ENCODE data around the gene ATP5IF1.
A peak's percentile ranks its signal among the peaks of the same experiment; 100 is the strongest.

ATP5IF1 gene

DNA sequence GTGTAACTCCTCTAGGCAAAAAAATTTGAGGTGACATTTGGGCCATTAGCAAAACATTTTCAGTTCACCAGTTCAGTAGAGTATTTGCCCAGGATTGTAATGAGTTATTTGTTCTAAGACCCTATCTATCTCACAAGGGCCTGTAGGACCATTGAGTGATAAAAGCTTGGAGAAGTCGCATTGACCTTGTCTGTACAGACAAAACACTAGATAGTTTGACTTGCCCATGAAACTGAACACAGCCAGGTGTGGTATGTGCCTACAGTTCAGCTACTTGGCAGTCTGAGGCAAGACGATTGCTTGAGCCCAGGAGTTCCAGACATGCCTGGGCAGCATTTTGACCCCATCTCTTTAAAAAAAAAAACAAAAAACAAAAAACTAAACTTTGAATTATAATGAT is 3.1 kb downstream of the ATP5IF1 start:
- no peak for DNase-seq

DNA sequence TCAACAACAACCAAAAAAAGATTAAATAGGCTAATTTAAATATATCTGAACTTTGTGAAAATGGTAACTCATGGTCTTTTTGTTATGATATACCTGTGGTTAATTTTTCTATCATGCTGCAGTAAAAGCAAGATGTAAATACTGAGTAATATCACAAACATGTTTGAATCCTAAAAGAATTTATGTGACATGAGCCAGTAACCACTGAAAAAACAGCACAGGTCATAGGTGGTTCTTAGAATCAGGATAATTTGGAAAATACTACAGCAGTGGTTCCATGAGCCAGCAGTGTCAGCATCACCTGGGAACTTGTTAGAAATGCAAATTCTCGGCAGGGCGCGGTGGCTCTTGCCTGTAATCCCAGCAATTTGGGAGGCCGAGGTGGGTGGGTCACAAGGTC is 4.1 kb downstream of the ATP5IF1 start:
- no peak for DNase-seq

DNA sequence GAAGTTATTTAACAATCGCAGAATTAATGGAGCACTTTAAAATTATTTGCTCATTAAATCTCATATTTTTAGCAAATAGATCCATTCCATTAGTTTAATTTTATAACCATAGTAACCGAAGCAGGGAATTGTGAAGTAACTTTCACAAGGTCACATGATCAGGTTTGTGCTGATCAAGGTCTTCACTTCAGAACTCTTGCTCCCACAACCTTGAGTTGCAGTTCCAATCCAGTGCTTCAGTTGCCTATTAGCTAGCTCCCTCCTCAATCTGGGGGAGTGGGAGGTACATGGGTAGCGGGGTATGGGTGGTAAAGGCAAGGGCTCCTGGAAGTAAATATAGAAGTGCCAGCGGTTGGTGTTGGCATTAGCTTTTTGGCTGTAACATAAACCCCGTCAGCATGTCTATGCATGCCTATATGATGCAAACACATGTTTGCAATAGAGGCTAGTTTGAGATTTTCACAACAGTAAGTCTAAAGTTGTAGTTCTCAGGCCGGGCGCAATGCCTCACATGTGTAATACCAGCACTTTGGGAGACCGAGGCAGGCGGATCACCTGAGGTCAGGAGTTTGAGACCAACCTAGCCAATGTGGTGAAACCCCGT is 5.8 kb downstream of the ATP5IF1 start:
- no peak for DNase-seq

DNA sequence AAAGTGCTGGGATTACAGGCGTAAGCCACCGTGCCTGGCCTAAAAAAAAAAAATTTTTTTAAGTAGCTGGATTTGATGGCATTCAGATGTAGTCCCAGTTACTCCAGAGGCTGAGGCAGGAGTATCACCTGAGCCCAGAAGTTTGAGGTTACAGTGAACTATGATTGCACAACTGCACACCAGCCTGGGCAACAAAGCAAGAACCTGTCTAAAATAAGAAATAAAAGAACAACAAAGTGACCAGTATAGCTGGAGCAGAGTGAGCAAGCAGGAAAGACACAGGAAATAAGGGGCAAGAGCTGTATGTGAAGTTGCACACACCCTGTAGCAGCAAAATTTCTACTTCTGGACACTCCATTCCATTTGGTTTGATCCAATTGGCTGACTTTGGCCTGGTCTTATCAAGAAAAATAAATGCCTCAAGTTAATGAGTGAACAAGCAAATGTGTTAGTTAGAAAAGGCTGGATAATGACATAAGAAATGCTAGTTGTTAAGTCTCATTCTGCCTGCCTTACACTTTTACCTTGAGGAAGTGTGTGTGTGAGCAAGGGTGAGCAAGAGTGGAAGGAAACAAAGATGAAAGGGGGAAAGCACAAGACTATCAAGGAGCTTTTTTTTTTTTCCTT is 7.9 kb downstream of the ATP5IF1 start:
- DNase-seq, result no peak

DNA sequence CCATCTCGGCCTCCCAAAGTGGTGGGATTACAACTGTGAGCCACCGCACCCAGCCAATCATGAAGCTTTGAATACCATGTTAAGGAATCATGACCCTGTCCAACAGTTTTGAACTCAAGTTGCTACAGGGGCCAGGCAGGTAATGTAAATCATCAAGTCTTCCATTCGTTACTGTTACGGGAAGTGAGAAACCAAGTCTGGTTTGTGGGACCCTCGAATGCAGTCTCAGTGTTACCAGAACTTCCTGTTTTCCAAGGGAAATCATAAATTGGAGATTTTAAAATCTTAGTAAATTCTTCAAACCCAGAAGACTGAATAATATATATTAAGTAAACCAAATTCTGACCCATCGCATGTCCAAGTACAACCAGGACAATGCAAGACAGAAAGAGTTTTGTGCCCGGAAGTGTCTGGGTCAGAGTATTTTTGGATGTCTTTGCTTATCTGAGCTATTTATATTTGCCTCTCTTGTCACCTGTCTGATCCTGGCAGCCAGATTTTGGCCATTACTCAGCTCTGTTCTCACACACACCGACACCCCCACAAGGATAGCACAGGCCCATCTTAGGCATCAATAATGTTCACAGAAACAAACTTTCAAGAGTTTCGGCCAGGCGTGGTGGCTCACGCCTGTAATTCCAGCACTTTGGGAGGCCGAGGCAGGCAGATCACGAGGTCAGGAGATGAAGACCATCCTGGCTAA is 8.8 kb downstream of the ATP5IF1 start:
- no peak for DNase-seq

DNA sequence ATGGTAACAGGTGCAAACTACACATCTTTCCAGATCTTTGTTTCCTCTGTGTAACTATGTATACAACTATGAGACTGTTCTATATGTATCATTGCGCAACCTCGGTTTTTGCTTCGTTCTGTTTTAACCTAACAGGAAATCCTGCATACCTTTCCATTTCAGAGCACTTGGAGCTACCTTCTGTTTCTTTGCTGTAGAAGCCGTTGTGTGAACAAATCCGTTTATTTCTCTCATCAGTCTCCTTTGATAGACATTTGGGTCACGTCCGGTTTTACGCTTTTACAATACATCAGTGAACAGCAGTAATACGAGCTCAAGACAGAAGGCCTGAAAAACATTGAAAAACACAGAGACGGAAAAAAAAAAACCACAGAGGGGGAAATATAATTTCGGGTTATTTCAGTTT is 10.5 kb downstream of the ATP5IF1 start:
- DNase-seq, result no peak

DNA sequence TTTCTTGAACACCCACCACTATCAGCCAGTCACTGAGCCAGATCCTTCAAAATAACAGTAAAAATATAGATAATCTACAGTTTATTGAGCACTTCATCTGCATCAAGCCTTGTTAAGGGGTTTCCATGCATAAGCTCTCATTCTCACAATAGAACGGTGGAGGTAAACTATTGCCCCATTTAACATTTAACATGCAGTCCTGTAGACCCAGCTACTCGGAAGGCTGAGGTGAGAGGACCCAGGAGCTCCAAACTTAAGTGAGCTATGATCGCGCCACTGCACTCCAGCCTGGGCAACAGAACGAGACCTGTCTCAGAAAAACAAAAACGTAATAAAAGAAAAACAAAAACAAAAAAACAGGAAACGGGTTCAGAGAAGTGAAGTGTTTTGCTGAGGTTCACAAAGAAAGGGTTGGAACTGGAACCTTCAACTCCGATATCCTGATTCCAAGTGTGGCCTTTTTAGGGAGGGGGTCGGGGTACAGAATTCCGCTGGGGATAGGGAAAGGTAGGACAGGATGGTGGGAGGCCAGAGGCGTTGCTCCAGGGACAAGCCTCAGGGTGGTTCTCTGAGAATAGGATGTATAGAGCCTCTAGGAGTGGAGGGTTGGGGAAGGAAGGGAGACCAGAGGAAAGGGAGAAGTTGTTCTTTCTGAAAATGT is 11.8 kb downstream of the ATP5IF1 start:
- no peak for DNase-seq

DNA sequence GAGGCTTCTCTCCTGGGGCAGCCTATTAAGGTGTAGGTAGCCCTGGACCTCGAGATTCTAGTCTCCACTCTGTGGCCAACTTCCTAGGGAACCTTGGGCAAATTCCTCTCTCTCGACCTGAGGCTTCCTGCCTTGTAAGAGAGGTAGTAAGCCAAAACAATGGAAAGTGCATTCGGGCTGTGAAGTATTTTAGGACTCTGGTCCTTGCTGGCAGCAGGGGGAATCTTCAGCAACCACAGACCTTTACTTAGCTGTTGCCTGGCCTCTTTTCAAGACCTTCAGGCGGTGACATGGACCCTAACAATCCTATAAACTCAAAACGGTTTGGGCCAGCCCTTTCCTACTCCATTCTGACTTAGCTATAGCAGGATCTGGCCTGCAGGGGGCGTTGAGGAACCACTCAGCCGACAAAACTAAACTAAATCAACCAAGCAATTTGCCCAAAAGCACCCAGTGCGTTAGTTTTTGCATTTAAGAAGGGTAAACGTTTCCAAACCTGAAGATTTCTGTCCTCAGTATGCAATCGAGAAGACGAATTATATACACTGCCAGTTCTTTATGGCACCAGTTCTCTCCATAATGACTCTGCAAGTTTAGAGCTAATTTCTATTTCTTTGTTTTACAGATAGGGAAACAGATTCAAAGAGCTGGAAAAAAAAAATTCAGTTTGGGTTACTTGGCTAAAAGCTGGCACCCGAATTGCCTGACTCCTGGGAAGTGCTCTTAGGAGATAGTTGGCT is 12.5 kb downstream of the ATP5IF1 start:
- DNase-seq, result peak; percentile 82

DNA sequence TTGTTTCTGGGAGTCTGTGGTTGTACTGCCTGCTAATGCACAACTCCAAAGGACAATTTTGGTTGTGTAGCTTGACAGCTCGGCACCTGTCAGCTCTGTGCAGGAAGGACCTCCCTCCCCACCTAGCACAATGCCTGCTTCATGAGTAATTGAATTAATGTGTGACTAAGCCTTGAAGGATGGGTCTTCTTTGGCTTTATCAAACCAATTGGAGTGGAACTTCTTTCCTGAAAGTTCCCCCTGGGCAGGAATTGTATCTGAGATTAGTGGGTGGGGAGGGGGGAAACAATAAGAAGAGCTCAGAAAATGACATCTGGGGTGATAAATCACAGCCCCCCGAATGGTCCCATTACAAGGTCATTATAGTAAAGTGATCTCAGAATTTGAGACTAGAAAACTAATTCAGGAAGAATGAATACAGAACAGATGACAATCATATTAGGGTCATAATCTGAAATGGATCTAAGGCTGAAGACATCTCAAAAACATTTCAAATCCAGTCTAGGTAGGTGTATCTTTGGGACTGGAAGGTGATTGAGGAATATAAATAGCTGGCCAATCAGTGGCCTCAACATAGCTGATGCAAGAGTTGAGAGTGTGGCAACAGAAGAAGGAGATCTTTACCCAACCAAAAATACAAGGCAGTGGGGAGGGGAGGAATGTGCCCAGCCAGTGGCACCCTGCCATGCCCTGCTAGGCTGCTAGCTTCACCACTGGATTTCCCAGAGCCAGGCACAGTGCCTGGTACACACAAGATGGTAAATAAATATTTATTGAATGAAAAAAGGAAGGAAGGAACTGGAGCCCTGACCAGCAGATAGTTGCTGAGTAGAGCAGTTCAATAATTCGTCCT is 13.3 kb downstream of the ATP5IF1 start:
- no peak for DNase-seq

DNA sequence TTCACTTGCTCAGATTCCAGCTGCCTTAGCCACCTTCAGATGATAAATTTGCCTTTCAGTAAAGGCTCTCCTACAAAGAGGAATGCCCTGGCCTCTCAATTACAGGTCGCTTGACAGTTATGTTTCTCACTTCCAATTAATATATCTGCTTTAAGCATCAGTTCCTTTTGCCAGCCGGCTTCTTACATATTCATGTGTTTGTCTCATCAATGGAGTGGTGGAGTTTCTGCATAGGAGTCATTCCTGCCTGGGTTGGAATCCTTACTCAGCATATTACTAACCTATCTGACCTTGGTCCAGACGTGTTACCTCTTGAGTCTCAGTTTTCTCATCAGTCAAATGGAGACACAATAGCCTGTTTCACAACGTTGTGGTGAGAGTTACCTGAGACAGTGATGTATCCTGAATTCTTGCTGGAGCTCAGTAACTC is 14.0 kb downstream of the ATP5IF1 start:
- DNase-seq, result no peak

DNA sequence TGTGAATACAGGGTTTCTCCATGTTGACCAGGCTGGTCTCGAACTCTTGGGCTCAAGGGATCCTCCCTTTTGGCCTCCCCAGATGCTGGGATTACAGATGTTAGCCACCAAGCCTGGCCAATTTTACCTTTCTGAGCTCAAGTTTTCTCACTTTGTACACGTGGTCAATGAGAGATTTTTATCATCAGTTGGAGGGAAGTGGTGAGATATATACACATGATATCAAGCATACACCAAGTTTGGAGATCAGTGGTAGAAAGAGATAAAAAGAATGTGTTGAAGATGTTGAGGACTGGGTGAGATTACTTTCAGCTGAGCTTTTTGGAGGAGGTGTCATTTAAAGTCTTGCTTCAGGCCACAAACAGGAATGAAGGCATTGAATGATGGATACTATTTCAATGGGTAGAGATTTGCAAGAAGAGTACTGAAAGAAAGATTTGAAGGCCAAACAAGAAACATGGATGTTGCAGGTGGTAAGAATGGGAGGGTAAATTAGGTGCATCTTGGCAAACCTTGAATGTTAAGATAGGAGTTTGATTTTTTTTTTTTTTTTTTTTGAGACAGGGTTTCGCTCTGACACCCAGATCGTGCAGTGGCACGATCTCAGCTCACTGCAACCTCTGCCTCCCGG is 20.4 kb downstream of the ATP5IF1 start:
- DNase-seq, result no peak

DNA sequence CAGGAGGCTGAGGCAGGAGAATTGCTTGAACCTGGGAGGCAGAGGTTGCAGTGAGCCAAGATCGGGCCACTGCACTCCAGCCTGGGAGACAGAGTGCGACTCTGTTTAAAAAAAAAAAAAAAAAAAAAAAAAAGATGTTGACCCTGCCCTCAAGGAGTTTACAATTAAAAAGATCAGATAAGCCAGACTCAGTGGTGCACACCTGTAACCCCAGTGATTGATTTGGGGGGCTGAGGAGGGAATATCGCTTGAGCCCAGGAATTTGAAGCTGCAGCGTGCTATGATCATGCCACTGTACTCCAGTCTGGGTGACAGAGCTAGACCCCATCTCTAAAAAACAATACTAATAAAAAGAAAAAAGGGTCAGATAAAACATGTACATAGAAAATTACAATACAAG is 21.8 kb downstream of the ATP5IF1 start:
- no peak for DNase-seq

DNA sequence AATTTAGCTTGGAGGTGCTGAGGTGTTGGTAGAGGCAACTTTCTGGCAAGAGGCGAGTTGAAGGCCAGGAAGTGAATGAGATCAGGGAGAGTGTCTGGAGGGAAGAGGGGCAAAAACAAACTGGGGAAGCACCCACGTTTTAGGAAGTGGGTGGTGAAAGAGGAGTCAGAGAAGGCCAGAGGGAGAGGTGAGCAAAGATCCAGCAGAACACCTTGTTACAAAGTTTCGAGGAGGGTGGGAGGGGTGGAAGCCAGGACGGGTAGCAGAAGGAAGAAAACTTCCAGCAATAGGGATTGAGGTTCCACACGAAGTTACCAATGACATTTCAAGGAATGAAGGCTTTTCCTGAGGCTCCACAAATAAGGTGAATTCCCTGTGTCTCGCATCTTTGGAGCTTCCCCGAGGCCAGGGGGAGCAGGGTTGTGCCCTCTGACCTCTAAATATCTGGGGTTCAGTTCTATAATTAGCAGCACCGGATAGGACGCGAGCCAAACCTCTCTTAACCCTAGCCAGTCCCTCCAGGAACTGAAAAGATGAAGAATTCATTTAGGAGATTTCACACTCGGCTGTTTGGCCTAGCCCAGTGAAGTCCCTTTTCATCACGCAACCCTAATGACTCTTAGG is 22.8 kb downstream of the ATP5IF1 start:
- DNase-seq, result no peak

DNA sequence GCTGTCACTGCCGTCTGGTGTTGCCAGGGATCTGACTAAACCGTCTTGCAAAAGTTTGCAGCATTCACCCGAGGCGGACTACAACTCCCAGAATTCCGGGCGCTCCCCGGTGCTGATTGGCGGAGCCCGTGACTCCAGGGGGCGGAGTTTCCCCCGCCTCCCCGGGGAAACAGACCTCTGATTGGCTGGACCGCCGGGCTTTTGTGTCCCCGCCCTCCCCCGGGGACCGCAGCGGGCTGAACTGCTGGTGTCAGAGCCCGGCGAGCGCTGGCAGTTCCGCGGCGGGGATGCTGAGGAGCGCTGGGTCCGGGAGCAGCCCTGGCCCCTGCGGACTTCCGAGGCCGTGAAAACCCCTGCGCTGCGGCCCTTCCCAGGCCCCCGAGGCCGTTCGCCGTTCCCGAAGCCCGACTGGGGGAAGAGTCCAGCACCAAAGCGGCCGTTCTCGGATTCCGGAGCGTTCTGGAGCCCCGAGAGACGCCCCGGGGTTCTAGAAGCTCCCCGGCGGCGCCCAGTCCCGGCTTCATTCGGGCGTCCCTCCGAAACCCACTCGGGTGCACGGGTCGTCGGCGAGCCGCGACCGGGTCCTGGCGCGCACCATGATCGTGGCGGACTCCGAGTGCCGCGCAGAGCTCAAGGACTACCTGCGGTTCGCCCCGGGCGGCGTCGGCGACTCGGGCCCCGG is 23.5 kb downstream of the ATP5IF1 start, which contains the start of gene SESN2:
Gene SESN2, plus strand, starts transcription at position 267 of the 682 bp plus-strand sequence. Its CDS starts 330 bp downstream, at position 597.
- DNase-seq, result peak; percentile 98

DNA sequence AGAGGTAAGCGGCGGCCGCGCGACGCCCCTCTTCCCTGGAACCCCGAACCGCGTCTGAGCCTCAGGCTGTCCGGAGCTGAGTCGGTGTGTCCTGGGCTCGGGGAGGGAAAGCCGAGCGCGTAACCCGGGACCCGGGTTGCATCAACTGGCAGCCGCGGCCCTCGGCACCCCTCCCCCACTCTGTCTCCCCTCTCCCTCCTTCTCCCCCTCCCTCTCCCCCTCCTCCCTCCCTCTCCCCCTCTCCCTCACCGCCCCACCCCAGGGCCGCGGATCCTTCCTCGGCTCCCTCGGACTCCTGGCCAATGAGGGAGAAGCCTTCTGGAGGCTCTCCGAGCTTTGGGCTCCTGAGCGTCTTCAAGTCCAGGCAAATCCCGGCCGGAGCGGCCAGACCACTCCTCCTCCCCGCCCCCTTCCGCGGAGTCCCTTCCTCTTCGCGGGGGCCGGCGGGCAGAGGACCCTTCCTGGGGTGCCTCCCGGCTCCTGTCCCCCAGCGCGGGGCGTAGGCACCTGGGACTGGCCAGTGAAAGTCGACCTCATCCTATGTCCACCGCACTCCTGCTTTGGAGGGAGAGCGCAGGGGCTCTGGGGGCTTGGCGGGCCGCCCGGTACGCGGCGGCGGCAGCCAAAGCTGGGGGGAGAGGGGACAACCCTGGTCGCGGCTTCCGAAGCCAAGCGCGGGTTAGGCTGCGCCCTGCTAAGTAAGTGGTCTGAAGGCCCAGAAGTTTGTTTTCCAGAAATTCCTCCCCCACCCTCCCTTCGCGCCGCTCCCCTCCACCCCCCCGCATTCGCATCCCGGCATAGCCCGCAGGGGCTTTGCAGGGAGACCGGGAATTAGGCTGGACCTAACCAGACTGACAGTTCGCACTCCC is 24.2 kb downstream of the ATP5IF1 start:
- DNase-seq, result no peak

DNA sequence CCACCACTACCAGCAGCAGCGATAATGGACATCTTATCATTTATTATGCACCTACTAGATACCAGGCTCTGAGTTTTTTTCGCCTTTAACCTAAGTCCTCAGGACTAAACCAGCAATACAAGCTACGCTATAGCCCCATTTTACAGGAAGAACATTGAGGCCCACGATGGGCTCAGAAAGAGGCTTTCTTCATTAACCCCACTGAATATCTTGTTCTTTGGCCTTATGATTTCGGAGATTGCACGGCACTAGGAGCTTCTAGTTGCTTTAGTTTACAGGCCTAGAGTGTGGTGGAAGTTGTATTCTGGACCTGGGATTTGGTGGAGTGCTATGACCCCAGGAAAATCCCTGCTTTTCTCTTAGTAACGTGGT is 24.9 kb downstream of the ATP5IF1 start:
- DNase-seq, result no peak

DNA sequence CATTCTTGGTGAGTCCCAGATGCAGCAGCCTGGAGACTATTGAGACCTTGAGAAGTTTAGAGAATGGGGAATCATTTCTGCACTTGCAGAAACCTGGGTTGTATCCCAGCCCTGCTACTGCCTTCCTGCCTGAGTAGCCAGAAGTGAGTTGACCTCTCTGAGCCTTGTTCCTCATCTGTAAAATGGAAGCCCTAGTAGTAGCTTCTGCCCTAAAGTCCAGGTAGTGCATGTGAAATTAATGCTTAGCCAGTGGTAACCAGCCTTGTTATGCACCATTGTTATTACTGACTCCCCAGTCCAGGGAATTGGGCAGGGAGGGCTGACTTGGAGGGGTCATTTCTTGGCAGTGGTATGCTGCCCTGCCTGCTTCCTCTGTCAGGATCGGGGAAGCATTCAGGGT is 29.0 kb downstream of the ATP5IF1 start:
- no peak for DNase-seq

DNA sequence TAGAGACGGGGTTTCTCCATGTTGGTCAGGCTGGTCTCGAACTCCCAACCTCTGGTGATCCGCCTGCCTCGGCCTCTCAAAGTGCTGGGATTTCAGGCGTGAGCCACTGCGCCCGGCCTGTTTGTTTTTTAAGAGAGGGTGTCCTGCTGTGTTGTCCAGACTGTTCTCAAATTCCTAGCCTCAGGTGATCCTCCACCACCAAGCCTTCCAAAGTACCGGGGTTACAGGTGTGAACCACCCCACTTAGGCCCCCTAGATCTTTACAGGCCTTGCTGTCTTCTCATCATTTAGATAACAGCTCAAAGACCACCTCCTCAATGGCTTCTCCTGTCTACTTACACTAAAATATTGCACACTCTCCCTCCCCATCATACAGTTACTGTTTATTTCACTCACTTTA is 29.7 kb downstream of the ATP5IF1 start:
- no peak for DNase-seq

DNA sequence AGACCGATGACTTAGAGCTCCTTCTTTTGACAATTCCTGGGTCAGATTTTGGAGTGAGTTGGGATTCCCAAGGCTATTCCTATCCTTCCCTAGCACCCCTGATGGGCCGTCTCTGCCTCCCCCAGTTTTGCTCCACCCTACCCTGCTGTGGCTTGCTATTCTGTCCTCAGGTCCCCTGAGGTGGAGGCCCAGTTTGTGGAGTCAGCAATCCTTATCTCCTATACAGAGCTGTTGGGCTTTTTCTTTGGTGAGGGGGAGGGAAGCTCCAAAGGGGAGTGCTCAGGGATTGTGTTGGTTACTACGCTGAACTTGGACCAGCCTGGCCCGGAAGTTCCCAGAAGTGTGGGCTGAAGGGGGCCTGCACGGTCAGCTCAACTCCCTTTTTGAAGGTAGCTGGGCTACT is 31.0 kb downstream of the ATP5IF1 start:
- DNase-seq, result no peak
